HG03558 (cell line): ENCODE results near the gene TPSD1.
"Not testable (repeated sequence)": the region's sequence is repeated elsewhere in the genome, so short reads cannot be mapped to it uniquely, and the experiment has no call there.

Experiments
- ATAC-seq: cut with Tn5 transposase; IDR thresholded peaks from one replicate; pipeline ENCODE4 v1.9.1; 2021; ENCODE audit warnings: moderate number of reproducible peaks; ENCODE audit not compliant: unreplicated experiment; ENCODE audit errors: extremely low read depth

The TPSD1 gene

DNA sequence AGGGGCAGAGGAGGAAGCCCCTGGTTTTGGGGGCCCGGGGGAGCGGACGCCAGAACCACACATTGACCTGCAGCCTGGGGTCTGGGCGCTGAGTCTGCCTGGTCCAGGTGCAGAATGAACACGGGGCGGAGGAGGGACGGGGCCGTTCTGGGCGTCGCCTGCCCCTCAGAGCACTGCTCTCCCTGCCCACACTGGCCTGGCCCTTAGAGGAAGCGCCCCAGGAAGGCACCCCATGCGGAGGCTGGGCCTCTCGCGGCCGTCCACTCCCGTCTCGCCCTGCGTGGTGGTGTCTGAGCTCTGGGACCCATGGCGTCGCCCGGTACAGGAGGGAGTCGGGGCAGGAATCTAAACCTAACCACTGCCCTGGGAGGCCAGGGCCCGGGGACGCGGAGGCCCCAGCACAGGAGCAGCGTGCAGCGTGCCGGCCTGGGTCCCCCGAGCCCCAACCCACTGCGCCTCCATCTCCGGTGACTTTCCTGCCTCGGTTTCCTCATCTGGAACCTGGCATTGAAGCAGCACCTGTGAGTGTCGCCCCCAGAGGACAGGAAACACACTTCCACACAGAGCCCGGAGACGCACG, 4.3 kb downstream of the TPSD1 start:
- ATAC-seq: no peak

DNA sequence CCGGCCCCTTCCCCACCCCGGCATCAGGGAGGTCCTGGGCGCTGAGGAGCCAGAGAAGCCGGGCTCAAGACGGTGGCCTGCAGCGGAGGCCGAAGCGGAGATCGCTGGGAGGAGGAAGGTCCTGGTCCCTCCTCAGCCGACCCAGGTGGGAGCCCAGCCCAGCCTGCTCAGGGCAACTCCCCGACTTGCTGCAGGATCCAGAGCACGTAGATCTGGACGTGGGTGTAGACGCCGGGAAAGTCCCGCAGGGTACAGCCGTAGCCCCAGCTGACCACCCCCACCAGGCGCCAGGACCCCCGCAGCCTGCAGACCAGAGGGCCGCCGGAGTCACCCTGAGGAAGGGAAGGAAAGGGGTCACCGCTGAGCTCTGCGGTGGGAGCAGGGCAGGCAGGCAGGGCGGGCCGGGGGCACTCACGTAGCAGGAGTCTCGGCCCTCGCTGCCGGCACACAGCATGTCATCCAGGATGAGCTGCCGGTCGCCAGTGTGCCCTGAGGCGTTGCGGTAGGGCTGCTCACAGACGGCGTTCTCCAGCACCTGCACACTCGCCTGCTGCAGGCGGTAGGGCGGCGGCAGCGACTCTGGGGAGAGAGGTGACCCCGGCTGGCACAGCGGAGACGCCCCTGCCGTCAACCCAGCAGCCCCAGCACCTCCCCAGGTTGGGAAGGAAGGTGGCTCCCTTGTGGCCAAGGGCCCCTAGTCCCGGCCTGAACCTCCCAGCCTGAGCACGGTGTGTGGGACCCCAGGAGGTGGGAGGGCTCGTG, 5.4 kb downstream of the TPSD1 start:
- no peak for ATAC-seq

- ATAC-seq: no peak
These were observed 6.5 kb downstream of the TPSD1 start for GRCh38 chr16:1262210-1262845.

- ATAC-seq: no peak
These were observed 7.0 kb downstream of the TPSD1 start for GRCh38 chr16:1262846-1263221.

GRCh38 chr16:1263591-1264344, 7.9 kb downstream of the TPSD1 start:
- ATAC-seq: no peak

DNA sequence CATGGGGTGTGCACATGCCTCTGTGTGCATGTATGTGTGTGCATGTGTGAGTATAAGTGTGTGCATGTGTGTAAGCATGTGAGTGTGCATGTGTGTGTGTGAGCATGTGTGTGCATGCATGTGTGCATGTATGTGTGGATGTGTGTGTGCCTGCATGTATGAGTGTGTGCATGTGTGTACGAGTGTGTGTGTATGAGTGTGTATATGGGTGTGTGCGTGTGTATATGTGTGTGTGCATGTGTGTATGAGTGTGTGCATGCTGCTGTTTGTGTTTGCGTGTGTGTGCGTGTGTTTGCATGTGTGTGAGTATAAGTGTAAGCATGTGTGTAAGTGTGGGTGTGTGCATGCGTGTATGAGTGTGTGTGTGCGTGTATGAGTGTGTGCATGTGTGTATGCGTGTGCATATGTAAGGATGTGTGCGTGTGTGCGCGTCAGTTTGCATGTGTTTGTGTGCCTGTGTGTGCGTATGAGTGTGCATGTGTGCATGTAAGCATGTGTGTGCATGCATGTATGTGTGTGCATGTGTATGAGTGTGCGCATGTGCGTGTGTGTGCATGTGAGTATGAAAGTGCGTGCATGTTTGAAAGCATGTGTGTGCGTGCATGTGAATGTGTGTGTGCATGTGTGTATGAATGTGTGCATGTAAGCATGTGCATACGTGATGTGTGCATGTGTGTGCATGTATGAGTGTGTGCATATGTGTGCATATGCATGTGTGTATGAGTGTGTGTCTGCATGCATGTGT, 8.6 kb downstream of the TPSD1 start:
- ATAC-seq: no peak

- ATAC-seq: no peak
These were observed 9.3 kb downstream of the TPSD1 start for GRCh38 chr16:1265090-1265630.

DNA sequence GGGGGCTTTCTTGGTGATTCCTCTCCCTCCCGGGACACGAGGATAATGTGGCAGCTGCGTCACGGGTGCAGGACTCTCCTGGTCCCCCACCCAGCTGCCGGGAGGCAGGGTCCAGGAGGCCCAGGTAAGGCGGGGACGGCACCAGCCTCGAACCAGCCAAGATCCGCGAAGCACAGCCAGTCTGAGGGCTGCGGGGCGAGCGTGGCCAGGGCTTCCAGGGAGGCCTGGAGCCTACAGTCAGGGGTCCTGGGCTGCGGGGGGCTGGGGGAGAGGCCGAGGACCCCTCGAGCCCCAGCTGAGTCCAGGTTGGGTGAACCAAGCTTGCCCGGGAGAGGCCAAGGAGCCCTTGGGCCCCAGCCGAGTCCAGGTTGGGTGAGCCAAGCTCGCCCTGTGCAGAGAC, 10.0 kb downstream of the TPSD1 start:
- ATAC-seq: no peak

GRCh38 chr16:1269418-1269817, 13.5 kb downstream of the TPSD1 start:
- not testable (repeated sequence) for ATAC-seq

GRCh38 chr16:1271380-1271723, 15.5 kb downstream of the TPSD1 start:
- no peak for ATAC-seq

GRCh38 chr16:1271724-1272413, 16.0 kb downstream of the TPSD1 start:
- ATAC-seq: not testable (repeated sequence)

- ATAC-seq: no peak
These were observed 16.8 kb downstream of the TPSD1 start for GRCh38 chr16:1272453-1273198.

- ATAC-seq: no peak
These were observed 17.9 kb downstream of the TPSD1 start for GRCh38 chr16:1273816-1274215.

- no peak for ATAC-seq
These were observed 18.9 kb downstream of the TPSD1 start for GRCh38 chr16:1274767-1275166.

DNA sequence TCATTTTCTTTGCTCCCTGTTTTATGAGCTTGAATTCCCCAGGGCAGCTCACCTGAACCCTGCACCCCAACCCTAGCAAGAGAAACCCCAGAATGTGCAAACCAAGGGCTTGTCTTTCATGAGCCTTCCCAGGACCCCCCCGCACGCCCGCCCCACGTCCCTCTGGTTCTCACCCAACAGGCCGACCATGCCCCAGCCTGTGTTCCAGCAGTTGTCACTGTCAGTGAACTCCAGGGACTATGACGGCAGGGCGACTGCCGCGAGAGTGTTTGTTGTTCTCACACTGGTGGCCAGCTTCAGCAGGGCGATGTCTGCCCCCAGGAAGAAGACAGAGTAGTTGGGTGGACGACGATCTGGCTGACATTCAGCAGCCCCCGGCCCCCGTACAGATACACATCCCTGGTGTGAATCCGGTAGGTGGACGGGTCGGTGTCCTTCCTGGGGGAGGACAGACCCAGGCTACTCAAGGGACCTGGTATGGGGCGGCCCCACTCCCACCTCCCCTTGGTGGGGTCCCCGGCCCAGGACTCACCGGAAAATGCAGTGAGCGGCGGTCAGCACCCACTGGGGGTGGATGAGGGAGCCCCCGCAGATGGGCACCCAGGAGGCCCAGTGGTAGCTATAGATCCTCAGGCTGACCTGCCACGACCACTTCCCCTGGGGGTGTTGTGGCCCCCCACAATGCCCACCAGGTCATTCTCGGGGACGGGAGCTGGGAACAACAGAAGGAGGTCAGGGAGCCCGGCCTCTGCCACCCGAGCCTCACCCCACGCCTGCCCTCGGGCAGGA, 20.1 kb downstream of the TPSD1 start:
- no peak for ATAC-seq

GRCh38 chr16:1276580-1276878, 20.7 kb downstream of the TPSD1 start:
- no peak for ATAC-seq

GRCh38 chr16:1277151-1277598, 21.3 kb downstream of the TPSD1 start:
- no peak for ATAC-seq

DNA sequence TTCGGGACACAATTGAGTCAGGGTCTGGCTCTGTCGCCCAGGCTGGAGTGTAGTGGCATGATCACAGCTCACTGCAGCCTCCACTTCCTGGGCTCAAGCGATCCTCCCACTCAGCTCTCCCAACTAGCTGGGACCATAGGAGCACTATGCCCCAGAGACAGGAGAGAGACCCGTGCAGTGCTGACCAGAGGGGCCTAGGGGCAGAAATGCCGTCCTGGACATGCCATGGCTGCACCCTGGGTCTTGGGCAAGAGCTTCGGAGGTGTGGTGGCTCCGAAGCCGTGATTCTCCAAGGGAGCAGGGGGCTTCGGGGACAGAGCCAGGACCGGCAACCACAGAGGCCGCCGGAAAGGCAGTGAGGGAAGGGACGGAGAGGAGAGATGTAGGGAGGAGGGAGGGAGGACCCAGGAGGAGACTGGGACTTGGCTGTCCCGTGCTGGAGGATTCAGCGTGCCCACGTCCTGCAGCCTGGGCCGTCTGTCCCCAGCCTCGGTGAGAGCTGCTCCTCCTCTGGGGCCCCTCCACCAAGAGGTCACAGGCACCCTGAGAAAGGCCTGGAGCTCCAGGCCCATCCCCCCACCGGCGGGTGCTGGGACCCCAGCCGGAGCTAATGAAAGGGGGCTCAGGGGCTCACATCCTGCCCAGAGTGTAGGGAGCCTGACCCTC, 21.9 kb downstream of the TPSD1 start:
- ATAC-seq: no peak
